Stomach smooth muscle (tissue), 2 donors: ENCODE data around the gene PYDC1.
A peak's percentile ranks its signal among the peaks of the same experiment; 100 is the strongest.

ENCODE experiments used
- H3K27ac ChIP-seq: one replicate; pipeline ENCODE4 v1.7.0; 2013; ENCODE audit warnings: mild to moderate bottlenecking, low read length, inconsistent platforms
- H3K27me3 ChIP-seq, 2 donors: one replicate each; pipeline ENCODE4 v1.7.0; 2013; ENCODE audit warnings: low read length in 2 of 2; ENCODE audit not compliant: insufficient read depth in 2 of 2, control insufficient read depth in 1 of 2
- H3K36me3 ChIP-seq, 2 donors: one replicate each; pipeline ENCODE4 v1.7.0; 2013; ENCODE audit warnings: low read length in 2 of 2; ENCODE audit not compliant: control insufficient read depth in 2 of 2, insufficient read depth in 2 of 2
- H3K4me1 ChIP-seq: one replicate; pipeline ENCODE4 v1.7.0; 2013; ENCODE audit warnings: low read length; ENCODE audit not compliant: control insufficient read depth, insufficient read depth
- H3K4me3 ChIP-seq, 2 donors: one replicate each; pipeline ENCODE4 v1.7.0; 2013; ENCODE audit warnings: low read length in 2 of 2
- H3K9ac ChIP-seq, 2 donors: one replicate each; pipeline ENCODE4 v1.7.0; 2013; ENCODE audit warnings: low read length in 2 of 2, mild to moderate bottlenecking in 1 of 2
- H3K9me3 ChIP-seq, 2 donors: one replicate each; pipeline ENCODE4 v1.7.0; 2013; ENCODE audit warnings: low read length in 2 of 2; ENCODE audit not compliant: control insufficient read depth in 2 of 2
- donor health status: healthy.
- donor health status: Pancreatic carcinoma.

Gene PYDC1

DNA sequence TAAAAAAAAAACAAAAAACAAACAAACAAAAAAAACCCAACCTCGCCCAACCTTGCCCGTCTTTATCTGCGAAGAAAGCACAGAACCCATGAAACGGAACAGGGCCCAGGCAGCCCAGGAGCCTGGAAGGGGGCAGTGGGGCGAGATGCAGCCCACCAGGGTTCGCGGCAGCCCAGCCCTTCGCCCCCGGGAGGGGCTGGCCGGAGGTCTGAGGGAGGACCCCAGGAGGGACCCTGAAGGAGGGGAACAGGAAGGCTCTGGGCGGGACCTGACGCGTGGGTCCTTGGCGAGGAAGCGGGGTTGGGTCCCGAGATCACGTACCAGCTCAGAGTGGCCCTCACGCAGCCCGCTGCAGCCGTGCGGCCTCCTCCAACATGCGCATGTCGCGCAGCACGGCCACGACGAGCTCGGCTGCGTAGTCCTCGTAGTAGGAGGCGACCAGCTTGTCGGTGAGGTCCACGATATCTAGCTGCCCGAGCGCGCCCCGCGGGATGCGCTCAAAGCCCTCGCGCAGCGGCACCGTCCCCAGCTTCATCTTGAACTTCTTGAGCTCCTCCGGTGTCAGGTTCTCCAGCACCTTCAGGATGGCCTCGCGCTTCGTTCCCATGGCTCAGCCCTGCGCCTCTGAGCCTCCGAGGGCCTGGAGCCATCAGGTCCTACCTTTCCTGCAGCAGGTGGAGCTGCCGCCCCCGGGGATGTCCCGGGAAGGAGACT lies at the start of gene PYDC1:
PYDC1 (minus strand) TSS at position 714 of the 714 bp plus-strand sequence; CDS start at position 607, 107 bp downstream.
- H3K27ac ChIP-seq = no peak within 1 kb of the TSS
- peak within 1 kb of the TSS; percentile 58 to 67 for H3K4me3 ChIP-seq
- peaks cover 41 to 46% of the 10 kb centered on the region in 2 donors for H3K27me3 ChIP-seq
- H3K4me1 ChIP-seq = peaks cover 28% of the 10 kb centered on the region
- H3K9ac ChIP-seq = peak within 1 kb of the TSS in 1 of 2 donors; percentile 22
- H3K9me3 ChIP-seq = no peaks in the 10 kb centered on the region
- no peaks in the 10 kb centered on the region for H3K36me3 ChIP-seq

DNA sequence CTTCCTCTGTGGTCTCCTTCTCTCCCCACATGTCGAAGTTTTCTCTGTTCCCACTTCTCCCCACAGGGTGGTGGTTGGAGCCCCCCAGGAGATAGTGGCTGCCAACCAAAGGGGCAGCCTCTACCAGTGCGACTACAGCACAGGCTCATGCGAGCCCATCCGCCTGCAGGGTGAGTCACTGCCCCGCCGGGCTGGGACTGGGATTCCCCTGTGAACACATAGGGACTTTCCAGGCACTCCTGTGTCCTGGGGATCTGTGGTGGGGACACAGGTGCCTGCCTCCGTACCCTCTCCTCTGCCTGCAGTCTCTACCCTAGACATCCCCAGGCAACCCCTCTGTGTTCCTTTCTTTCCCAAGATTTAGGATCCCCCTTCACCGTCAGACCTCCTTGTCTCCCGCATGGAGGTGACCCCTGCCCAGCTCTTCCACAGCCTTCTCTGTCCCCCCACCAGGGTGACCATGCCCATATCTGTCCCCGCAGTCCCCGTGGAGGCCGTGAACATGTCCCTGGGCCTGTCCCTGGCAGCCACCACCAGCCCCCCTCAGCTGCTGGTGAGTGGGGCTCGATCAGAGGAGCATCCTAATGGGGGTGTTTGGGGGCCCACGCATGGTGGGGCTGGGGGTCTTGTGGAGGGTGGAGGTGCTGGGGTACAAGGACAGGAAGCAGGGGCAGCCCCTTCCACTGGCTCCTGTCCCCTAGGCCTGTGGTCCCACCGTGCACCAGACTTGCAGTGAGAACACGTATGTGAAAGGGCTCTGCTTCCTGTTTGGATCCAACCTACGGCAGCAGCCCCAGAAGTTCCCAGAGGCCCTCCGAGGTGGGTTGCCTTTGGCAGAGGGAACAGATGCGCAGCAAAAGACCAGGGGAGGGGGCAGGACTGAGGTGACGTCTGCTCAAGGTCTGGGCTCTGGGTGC lies 48.7 kb upstream of the PYDC1 start:
- no peaks in the 10 kb centered on the region for H3K9me3 ChIP-seq
- H3K27ac ChIP-seq = no peak overlapping the region

DNA sequence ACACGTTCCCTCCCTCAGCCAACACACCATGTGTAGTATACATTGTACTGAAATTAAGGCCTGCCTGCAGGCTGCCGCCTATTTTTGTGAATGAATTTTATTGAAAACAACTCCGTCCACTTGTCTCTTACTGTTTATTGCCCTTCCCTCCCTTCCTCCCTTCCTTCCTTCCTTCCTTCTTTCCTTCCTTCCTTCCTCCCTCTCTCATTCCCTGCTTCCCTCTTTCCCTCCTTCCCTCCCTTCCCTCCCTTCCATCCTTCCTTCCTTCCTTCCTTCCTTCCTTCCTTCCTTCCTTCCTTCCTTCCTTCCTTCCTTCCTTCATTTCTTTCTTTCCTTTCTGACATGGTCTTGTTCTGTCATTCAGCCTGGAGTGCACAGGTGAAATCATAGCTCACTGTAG lies 45.1 kb upstream of the PYDC1 start:
- peaks cover 5% of the 10 kb centered on the region for H3K4me1 ChIP-seq
- no peaks in the 10 kb centered on the region for H3K36me3 ChIP-seq
- H3K9me3 ChIP-seq = no peaks in the 10 kb centered on the region
- no peak overlapping the region for H3K4me3 ChIP-seq
- H3K27ac ChIP-seq = no peak overlapping the region
- H3K27me3 ChIP-seq = peaks cover 0 to 2% of the 10 kb centered on the region in 2 donors
- H3K9ac ChIP-seq = no peak overlapping the region

More for the DNA sequence above, 48.7 kb upstream of the PYDC1 start:
- Histone ChIP-seq H3K36me3 (no peaks in the 10 kb centered on the region), H3K4me1 (peaks cover 5% of the 10 kb centered on the region), H3K9ac (no peak overlapping the region), H3K4me3 (no peak overlapping the region), H3K27me3 (peaks cover 0 to under 1% of the 10 kb centered on the region in 2 donors)

DNA sequence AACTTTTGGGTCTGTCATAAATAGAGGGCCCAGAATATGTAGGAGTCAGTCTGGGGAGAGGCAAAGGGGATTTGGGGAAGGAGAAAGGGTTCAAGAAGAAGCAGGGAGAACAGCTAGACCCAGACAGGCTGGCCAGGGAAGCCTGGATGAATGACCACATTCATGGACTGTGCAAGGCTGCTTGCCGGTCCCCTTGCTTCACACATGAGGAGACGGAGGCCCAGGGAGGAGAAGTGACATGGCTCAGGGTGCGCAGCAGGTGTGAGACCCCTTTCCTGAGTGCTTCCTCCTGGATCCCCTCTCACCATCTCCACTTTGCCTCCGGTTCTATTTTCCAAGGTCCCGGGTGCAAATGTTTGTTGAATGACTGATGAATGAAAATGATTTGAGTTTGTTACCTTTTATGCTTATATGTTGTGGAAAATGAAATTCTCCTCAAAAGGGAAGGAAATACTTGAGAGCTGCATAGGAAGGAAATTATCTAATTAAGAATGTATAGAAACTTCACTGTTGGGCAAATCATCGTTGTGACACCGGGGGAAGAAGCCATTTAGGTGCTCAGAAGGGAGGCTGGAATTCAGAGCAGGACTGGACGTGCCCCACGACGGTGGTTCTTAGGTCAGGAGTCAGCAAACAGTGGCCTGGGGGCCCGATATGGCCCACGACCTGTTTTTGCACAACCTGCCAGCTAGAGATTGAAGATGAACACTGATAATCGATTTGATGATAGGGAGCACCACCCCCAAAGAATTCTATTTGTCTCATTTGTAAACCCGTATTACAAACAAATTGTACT lies 43.4 kb upstream of the PYDC1 start:
- Histone ChIP-seq H3K27ac (no peak overlapping the region), H3K9ac (no peak overlapping the region), H3K27me3 (peaks cover 0 to 2% of the 10 kb centered on the region in 2 donors), H3K9me3 (no peaks in the 10 kb centered on the region), H3K4me1 (peaks cover 1% of the 10 kb centered on the region), H3K4me3 (peak overlapping the region in 1 of 2 donors; percentile 22), H3K36me3 (no peaks in the 10 kb centered on the region)

DNA sequence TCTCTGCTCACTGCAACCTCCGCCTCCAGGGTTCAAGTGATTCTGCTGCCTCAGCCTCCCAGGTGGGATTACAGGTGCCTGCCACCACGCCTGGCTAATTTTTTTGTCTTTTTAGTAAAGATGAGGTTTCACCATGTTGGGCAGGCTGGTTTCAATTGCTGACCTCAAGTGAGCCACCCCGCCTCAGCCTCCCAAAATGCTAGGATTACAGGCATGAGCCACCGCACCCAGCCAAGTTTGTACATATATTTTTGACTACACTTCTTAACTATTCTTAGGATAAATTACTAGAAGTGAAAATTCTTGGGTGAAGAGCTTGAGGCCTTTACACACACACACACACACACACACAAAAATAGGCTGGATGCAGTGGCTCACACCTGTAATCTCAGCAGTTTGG lies 41.4 kb upstream of the PYDC1 start:
- Histone ChIP-seq H3K27ac (no peak overlapping the region), H3K9ac (no peak overlapping the region), H3K36me3 (no peaks in the 10 kb centered on the region), H3K9me3 (no peaks in the 10 kb centered on the region), H3K4me1 (no peaks in the 10 kb centered on the region), H3K27me3 (peaks cover 0 to 2% of the 10 kb centered on the region in 2 donors), H3K4me3 (no peak overlapping the region)

DNA sequence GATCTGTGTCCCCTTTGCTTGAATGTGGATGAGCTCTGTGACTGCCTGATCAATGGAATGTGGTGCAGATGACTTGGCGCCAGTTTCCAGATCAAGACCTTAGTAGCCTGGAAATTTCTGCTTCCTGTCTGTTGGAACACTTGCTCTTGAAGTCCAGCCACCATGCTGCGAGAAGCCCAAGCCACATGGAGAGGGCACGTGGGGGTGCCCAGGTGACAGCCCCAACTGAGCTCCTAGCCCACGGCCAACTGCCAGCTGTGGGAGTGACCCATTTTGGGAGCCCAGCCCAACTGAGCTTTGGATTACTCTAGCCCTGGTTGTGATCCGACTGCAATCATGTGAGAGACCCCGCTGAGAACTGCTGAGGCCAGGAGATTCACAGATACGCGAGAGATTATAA lies 39.5 kb upstream of the PYDC1 start:
- Histone ChIP-seq H3K27ac (no peak overlapping the region), H3K4me1 (no peaks in the 10 kb centered on the region), H3K4me3 (no peak overlapping the region), H3K9me3 (no peaks in the 10 kb centered on the region), H3K27me3 (peaks cover 0 to 2% of the 10 kb centered on the region in 2 donors), H3K9ac (no peak overlapping the region), H3K36me3 (no peaks in the 10 kb centered on the region)

DNA sequence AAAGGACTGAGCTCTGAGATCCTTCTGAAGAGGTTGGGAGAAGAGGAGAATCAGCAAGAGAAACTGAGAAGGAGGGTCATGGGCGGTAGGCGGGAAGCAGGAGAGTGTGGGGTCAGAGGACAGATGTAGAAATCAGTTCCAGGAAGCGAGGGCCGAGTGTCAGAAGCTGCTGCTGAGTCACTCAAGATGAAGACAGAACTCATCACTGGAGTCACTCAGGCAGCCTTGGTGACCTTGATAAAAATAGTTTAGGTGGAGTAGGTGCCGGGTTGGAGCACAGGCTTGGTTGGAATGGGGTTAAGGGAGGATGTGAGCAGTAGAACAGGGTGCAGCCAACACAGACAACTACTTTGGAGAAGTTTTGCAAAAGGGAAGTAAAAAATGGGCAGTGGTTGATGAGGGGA lies 36.7 kb upstream of the PYDC1 start:
- Histone ChIP-seq H3K27me3 (peaks cover 3 to 4% of the 10 kb centered on the region in 2 donors), H3K9ac (no peak overlapping the region), H3K36me3 (no peaks in the 10 kb centered on the region), H3K27ac (no peak overlapping the region), H3K4me1 (no peaks in the 10 kb centered on the region), H3K4me3 (no peak overlapping the region), H3K9me3 (no peaks in the 10 kb centered on the region)

DNA sequence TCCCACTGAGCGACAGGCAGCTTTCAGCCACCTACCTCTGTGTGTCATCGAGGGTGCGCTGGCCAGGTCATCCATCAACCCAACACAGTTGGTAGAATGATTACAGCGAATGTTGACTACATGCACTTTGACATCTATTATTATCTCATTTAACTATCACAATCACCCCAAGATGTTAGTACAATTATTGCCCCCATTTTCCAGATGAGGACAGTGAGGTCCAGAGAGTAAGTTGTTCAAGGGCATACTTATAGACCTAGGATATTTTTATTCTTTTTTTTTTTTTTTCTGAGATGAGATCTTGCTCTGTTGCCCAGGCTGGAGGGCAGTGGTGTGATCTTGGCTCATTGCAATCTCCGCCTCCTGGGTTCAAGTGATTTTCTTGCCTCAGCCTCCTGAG lies 34.5 kb upstream of the PYDC1 start:
- Histone ChIP-seq H3K9me3 (no peaks in the 10 kb centered on the region), H3K27me3 (peaks cover 4% of the 10 kb centered on the region in 2 donors), H3K9ac (no peak overlapping the region), H3K4me3 (no peak overlapping the region), H3K36me3 (no peaks in the 10 kb centered on the region), H3K4me1 (no peaks in the 10 kb centered on the region), H3K27ac (no peak overlapping the region)

DNA sequence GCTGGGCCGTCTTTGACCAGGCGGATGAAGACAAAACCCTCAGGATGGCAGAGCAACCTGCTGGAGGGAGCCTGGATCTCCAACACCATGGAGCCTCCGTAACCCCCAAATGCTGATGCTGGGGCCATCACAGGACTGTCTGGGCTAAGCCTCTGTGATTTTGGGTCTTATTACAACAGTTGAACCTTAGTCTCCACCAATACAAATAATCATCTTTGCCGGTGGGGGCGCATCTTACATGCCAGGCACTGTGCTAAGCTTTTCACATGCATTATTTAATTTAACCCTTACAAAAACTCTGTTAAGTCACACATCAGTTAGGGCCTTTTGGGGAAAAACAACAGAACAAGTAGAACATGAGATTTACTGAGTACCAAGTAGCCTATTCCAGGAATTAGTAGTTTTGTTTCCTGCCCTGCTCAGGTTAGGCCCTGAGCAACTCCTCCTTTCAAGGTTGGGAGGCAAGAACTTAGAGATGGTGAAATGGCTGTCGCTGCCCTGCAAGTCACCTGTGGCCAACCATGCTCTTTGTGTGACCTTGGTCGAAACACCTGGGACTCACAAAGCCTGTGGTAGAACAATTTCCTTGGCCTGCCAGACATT lies 33.9 kb upstream of the PYDC1 start:
- H3K27me3 ChIP-seq = peaks cover 4% of the 10 kb centered on the region in 2 donors
- no peak overlapping the region for H3K4me3 ChIP-seq
- no peaks in the 10 kb centered on the region for H3K9me3 ChIP-seq
- no peaks in the 10 kb centered on the region for H3K4me1 ChIP-seq
- no peaks in the 10 kb centered on the region for H3K36me3 ChIP-seq
- H3K27ac ChIP-seq = no peak overlapping the region
- no peak overlapping the region for H3K9ac ChIP-seq

DNA sequence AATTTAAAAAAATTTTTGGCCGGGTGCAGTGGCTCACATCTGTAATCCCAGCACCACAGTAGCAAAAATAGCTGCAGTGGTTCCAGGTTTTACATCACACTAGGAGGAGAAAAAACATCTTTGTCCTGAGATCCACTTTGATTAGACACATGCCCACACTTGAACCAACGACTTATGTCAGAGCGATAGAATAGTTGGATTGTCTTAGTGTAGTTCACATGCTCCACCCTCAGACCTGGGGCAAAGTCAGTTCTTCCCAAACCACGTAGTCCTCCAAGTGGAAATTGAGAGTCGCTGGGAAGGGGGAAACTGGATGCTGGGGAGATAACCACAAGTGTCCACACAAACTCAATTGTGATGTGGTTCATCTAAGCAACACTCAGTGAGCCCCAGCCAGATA lies 31.4 kb upstream of the PYDC1 start:
- H3K27ac ChIP-seq = no peak overlapping the region
- no peaks in the 10 kb centered on the region for H3K4me1 ChIP-seq
- no peak overlapping the region for H3K4me3 ChIP-seq
- no peaks in the 10 kb centered on the region for H3K9me3 ChIP-seq
- H3K27me3 ChIP-seq = peaks cover 4% of the 10 kb centered on the region in 2 donors
- no peak overlapping the region for H3K9ac ChIP-seq
- H3K36me3 ChIP-seq = no peaks in the 10 kb centered on the region
